ENCODE data around the gene RCVRN.

Gene RCVRN

DNA sequence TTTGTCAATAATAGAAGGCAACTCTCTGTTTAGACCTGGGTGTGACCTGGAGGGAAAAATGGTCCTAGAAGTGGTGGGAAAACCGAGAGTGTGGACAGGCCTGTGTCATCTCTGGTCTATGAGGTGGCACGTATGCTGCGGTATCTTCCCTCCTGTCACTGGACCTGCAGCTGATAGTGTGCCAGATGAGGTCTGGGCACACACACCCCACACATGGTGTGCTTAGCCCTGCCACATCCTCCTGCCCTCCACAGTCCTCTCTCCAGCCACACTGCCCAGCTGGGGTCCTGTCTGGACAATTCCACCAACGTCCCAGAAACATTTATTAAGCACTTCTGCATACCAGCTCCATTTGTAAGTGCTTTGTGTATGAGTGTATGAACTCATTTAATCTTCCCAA is 42.1 kb downstream of the RCVRN start:
- Histone ChIP-seq H3K27ac (no peak overlapping the region), H3K4me3 (no peak overlapping the region)
- peak; percentile 66 for DNase-seq (ENCODE audit: low spot score)
- TF ChIP-seq, protein P1, sequence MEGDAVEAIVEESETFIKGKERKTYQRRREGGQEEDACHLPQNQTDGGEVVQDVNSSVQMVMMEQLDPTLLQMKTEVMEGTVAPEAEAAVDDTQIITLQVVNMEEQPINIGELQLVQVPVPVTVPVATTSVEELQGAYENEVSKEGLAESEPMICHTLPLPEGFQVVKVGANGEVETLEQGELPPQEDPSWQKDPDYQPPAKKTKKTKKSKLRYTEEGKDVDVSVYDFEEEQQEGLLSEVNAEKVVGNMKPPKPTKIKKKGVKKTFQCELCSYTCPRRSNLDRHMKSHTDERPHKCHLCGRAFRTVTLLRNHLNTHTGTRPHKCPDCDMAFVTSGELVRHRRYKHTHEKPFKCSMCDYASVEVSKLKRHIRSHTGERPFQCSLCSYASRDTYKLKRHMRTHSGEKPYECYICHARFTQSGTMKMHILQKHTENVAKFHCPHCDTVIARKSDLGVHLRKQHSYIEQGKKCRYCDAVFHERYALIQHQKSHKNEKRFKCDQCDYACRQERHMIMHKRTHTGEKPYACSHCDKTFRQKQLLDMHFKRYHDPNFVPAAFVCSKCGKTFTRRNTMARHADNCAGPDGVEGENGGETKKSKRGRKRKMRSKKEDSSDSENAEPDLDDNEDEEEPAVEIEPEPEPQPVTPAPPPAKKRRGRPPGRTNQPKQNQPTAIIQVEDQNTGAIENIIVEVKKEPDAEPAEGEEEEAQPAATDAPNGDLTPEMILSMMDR (IDR thresholded peaks at IDR 0.05) = no peak

DNA sequence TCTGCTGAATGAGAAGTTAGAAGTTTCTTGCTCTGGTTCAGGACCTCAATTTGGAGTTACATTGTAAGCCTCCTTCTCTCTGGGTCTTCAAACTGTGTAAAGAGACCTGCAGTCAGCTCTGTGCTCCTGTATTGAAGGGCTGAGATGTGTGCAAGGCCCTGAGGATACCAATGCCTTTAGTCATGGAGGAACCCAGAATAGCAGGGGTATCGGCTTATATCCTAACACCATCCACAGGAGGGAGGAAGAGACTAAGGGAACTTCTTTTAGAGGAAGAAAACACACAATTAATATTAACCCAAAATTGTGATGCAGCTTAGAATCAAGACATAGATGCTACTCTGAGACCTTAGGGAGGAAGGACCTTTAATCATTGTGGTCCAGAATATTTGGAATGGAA is 42.9 kb downstream of the RCVRN start:
- no peak overlapping the region for H3K4me3 ChIP-seq
- no peak overlapping the region for H3K27ac ChIP-seq
- TF ChIP-seq, protein P1 (IDR thresholded peaks at IDR 0.05) = no peak
- DNase-seq (ENCODE audit: low spot score) = peak; percentile 7

DNA sequence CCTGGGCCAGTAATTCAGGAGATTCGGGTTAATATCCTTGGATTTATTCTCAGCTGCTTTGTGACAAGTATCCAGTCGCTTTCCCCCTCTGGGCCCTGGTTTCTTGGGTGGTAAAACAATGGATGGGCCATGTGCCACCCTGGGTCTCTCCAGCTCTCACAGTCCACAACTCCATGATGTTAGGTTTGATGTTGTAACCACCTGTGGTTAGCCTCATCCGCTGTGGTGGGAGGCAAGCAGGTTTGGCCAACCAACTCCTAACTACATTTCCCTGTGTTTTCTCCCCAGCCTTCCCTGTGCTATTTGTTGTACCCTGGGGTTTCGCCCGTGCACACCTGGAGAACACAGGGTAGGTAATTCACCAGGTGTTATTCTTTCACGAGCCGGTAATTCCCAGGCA is 44.2 kb downstream of the RCVRN start:
- no peak overlapping the region for H3K27ac ChIP-seq
- TF ChIP-seq, protein P1 (IDR thresholded peaks at IDR 0.05) = no peak
- H3K4me3 ChIP-seq = no peak overlapping the region
- peak; percentile 46 for DNase-seq (ENCODE audit: low spot score)

DNA sequence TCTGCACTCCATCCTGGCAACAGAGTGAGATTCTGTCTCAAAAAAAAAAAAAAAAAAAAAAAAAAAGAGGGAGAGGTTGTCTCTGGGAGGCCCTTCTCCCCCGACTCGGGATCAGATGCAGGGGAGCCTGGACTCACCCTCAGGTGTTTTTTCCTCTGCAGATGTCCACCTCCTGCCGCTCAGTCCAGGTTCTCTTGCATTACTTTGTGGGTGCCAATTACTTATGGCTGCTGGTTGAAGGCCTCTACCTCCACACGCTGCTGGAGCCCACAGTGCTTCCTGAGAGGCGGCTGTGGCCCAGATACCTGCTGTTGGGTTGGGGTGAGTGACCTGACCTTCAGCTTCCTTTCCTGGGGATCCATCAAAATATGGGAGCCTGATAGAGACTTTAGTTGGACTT is 45.3 kb downstream of the RCVRN start:
- TF ChIP-seq, protein P1 (IDR thresholded peaks at IDR 0.05) = no peak
- Histone ChIP-seq H3K4me3 (no peak overlapping the region), H3K27ac (no peak overlapping the region)
- DNase-seq (ENCODE audit: low spot score) = peak; percentile 57

DNA sequence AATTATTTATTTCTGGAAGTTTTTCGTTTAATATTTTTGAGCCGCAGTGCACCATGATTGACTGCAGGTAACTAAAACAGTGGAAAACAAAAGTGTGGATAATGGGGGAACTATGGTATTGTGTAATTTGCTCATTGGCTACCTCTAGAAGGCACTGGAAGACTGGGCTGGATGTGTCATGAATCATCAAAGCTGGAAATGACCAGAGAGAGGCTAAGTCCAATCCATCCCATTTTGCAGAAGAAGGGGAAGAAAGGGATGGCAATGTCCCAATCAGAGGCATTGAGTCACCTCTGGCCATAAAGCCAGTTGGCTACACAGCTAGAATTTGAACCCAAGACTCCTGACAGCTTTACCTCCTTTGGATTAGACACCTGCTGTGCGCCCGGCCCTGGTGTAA is 50.0 kb downstream of the RCVRN start:
- TF ChIP-seq, protein P1 (IDR thresholded peaks at IDR 0.05) = no peak
- Histone ChIP-seq H3K27ac (no peak overlapping the region), H3K4me3 (no peak overlapping the region)
- DNase-seq (ENCODE audit: low spot score) = peak; percentile 38

DNA sequence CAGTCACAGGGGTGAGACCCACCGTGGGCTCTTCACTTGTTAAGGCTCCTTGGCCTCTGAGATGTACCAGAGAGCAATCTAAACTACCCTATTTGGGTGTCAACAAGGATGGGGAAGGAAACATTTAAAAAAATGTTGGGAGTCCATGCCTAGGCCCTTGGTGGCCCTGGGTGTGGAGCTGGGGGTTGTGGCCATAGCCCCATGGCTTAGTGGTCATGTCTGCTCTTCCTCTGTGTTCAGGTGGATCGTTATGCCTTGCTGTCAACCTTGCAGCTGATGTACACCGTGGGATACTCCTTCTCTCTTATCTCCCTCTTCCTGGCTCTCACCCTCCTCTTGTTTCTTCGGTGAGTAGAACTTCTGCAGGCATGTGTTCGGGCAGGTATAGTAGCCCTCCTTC is 50.8 kb downstream of the RCVRN start:
- no peak for DNase-seq (ENCODE audit: low spot score)
- TF ChIP-seq, protein P1 (IDR thresholded peaks at IDR 0.05) = no peak
- Histone ChIP-seq H3K4me3 (no peak overlapping the region), H3K27ac (no peak overlapping the region)

DNA sequence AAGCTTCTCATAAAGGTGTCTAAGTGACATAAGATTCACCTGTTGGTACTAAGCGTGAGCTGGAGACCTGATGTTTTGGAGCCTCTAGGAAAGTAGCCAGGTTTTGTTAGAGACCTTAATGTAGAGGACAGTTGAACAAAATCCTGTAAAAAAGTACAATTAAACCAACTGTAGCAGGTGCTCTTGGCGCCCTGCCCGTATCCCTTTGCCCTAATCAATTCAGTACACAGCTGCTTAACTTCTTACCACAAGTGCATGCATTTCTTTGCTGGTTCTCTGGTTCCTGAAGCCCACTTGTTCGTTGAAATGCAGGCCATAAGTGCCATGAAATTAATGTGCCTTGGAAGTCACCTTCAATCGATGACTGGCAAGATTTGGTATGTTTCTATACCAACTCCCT is 54.9 kb downstream of the RCVRN start:
- no peak for DNase-seq (ENCODE audit: low spot score)
- H3K27ac ChIP-seq = no peak overlapping the region
- H3K4me3 ChIP-seq = no peak overlapping the region
- TF ChIP-seq, protein P1 (IDR thresholded peaks at IDR 0.05) = no peak
